HepG2 (cell line): ENCODE results near the gene KRT15. TPM values are rescaled to one million over a fixed set of nuclear protein-coding genes. Genes with fewer than 3 reads are reported as not detected.

Experiments
- ATAC-seq: fragments of 200-7000 bp; cut with Tn5 transposase; 3 replicates; pipeline ENCODE4 v1.9.1; 2020; ENCODE audit warnings: mild to moderate bottlenecking, moderate library complexity
- BruUV-seq: library from RNA; stranded (reverse); fragments of 400-500 nt; replicated peaks from 2 replicates; lab custom pipeline; 2021; lab: Mats Ljungman, UMichigan
- CTCF ChIA-PET: fragments of 300-600 bp; formaldehyde crosslinking; extraction: SDS; loops from one replicate; lab custom pipeline; 2021; ENCODE audit warnings: low total read pairs, inconsistent platforms, low intra/inter-chr PET ratio; lab: Yijun Ruan, JAX
- POLR2A ChIA-PET: fragments of 350-600 bp; sonication (Branson Sonifier 250); formaldehyde crosslinking; loops from one replicate; lab custom pipeline; 2020; ENCODE audit warnings: antibody characterized with exemption, inconsistent platforms; lab: Yijun Ruan, JAX
- DNase-seq: peaks from one replicate; pipeline ENCODE4 v3.0.0-alpha.2; 2015; ENCODE audit warnings: low spot score
- FAIRE-seq: peaks from 3 replicates; lab custom pipeline; 2011; peaks lifted over from hg19 to GRCh38; lab: Jason Lieb, UNC
- H2AFZ ChIP-seq: one replicate; pipeline ENCODE4 v1.6.1; 2011; ENCODE audit warnings: low read length, inconsistent platforms
- H3K27ac ChIP-seq: fragments of 300-600 bp; 3 replicates; pipeline ENCODE4 v1.8.0; 2011; ENCODE audit warnings: mixed run types, mild to moderate bottlenecking, mixed read lengths, low read length, inconsistent platforms; ENCODE audit not compliant: insufficient read depth; ENCODE audit errors: extremely low read length
- H3K27me3 ChIP-seq, 2 experiments: fragments of 200-600 bp in 1 of 2; 2 replicates in 1 of 2; 3 replicates in 1 of 2; pipeline versions ENCODE4 v1.6.0 to v1.8.0; 2011; ENCODE audit warnings: low read length in 2 of 2, mild to moderate bottlenecking in 2 of 2, moderate library complexity in 2 of 2, inconsistent platforms in 1 of 2; ENCODE audit not compliant: insufficient read depth in 2 of 2, control insufficient read depth in 1 of 2
- H3K36me3 ChIP-seq, 2 experiments: fragments of 200-600 bp in 1 of 2; replicated peaks in 1 of 2; 2 replicates in 1 of 2; 3 replicates in 1 of 2; pipeline versions ENCODE4 v1.5.1 to v1.8.0; 2011; ENCODE audit warnings: low read length in 2 of 2, inconsistent platforms in 1 of 2; ENCODE audit not compliant: insufficient read depth in 2 of 2, control insufficient read depth in 1 of 2
- H3K4me1 ChIP-seq: 2 replicates; pipeline ENCODE4 v1.5.1; 2012; ENCODE audit warnings: low read length, inconsistent platforms; ENCODE audit not compliant: insufficient read depth
- H3K4me2 ChIP-seq: 2 replicates; pipeline ENCODE4 v1.6.0; 2011; ENCODE audit warnings: low read depth, low read length, inconsistent platforms
- H3K4me3 ChIP-seq, 3 experiments: fragments of 200-600 bp in 1 of 3; sonication (generic), shearing (Covaris generic) in 1 of 3; replicated peaks in 1 of 3; 2 replicates each; pipeline ENCODE4 v1.5.1; 2011 to 2016; ENCODE audit warnings: low read length in 3 of 3, inconsistent platforms in 2 of 3, low read depth in 2 of 3, mild to moderate bottlenecking in 2 of 3, control low read depth in 1 of 3, mixed read lengths in 1 of 3; ENCODE audit not compliant: insufficient read depth in 1 of 3
- H3K79me2 ChIP-seq: one replicate; pipeline ENCODE4 v1.6.1; 2011; ENCODE audit warnings: low read length, inconsistent platforms; ENCODE audit not compliant: insufficient read depth
- H3K9ac ChIP-seq: 2 replicates; pipeline ENCODE4 v1.6.0; 2011; ENCODE audit warnings: mild to moderate bottlenecking, low read depth, low read length, inconsistent platforms; ENCODE audit not compliant: insufficient read depth
- H3K9me3 ChIP-seq: 2 replicates; pipeline ENCODE4 v1.5.1; 2012; ENCODE audit warnings: mild to moderate bottlenecking, low read length
- H4K20me1 ChIP-seq: 2 replicates; pipeline ENCODE4 v1.6.0; 2011; ENCODE audit warnings: inconsistent platforms, mild to moderate bottlenecking, low read length, moderate library complexity; ENCODE audit not compliant: insufficient read depth
- ATF3 ChIP-seq: sonication (generic); formaldehyde crosslinking; IDR thresholded peaks from 2 replicates; pipeline ENCODE4 v1.4.0; 2020; ENCODE audit warnings: missing genetic modification reagents
- ELF4 ChIP-seq: sonication (generic); formaldehyde crosslinking; IDR thresholded peaks from 2 replicates; pipeline ENCODE4 v1.5.0; 2020; ENCODE audit warnings: missing genetic modification reagents, mild to moderate bottlenecking, moderate library complexity, borderline replicate concordance
- ERF ChIP-seq: IDR thresholded peaks from 2 replicates; pipeline ENCODE4 v1.6.1; 2018; ENCODE audit warnings: missing biosample characterization, missing genetic modification reagents
- GFI1 ChIP-seq: sonication (generic); formaldehyde crosslinking; IDR thresholded peaks from 2 replicates; pipeline ENCODE4 v1.5.0; 2020; ENCODE audit warnings: missing genetic modification reagents, mild to moderate bottlenecking, borderline replicate concordance
- GLI4 ChIP-seq: sonication (generic); formaldehyde crosslinking; IDR thresholded peaks from 2 replicates; pipeline ENCODE4 v1.5.1; 2020; ENCODE audit warnings: missing genetic modification reagents, mild to moderate bottlenecking, moderate library complexity, borderline replicate concordance
- HMGXB3 ChIP-seq: sonication (generic); formaldehyde crosslinking; IDR thresholded peaks from 2 replicates; pipeline ENCODE4 v1.4.0; 2020; ENCODE audit warnings: missing genetic modification reagents, borderline replicate concordance
- KAT8 ChIP-seq: IDR thresholded peaks from 2 replicates; pipeline ENCODE4 v1.6.1; 2016; ENCODE audit warnings: missing genetic modification reagents, missing compliant biosample characterization
- SAP130 ChIP-seq: IDR thresholded peaks from 2 replicates; pipeline ENCODE4 v1.6.1; 2016; ENCODE audit warnings: low read depth
- SRY ChIP-seq: sonication (generic); formaldehyde crosslinking; IDR thresholded peaks from 2 replicates; pipeline ENCODE4 v1.8.0; 2022; ENCODE audit warnings: mild to moderate bottlenecking, missing genetic modification reagents
- SYNCRIP ChIP-seq: fragments of 200-400 bp; formaldehyde crosslinking; IDR thresholded peaks from 2 replicates; pipeline ENCODE4 v1.6.1; 2018; ENCODE audit warnings: mild to moderate bottlenecking, low read depth, low read length; ENCODE audit not compliant: insufficient read depth
- ZFP62 ChIP-seq: sonication (generic); formaldehyde crosslinking; IDR thresholded peaks from 2 replicates; pipeline ENCODE4 v1.4.0; 2020; ENCODE audit warnings: missing genetic modification reagents
- ZNF276 ChIP-seq: sonication (generic); formaldehyde crosslinking; IDR thresholded peaks from 2 replicates; pipeline ENCODE4 v1.4.0; 2020; ENCODE audit warnings: mild to moderate bottlenecking, low read depth, missing genetic modification reagents
- ZNF337 ChIP-seq: sonication (generic); formaldehyde crosslinking; IDR thresholded peaks from 2 replicates; pipeline ENCODE4 v1.5.1; 2020; ENCODE audit warnings: missing genetic modification reagents, low read depth, mild to moderate bottlenecking, borderline replicate concordance
- ZNF672 ChIP-seq: sonication (generic); formaldehyde crosslinking; IDR thresholded peaks from 2 replicates; pipeline ENCODE4 v1.8.1; 2022; ENCODE audit warnings: missing genetic modification reagents
- ZNF761 ChIP-seq: sonication (generic); formaldehyde crosslinking; conservative IDR thresholded peaks from 2 replicates; pipeline ENCODE4 v1.4.0; 2020; ENCODE audit warnings: mild to moderate bottlenecking, missing genetic modification reagents
- ZSCAN31 ChIP-seq: sonication (generic); formaldehyde crosslinking; IDR thresholded peaks from 2 replicates; pipeline ENCODE4 v1.5.0; 2020; ENCODE audit warnings: low read depth, mild to moderate bottlenecking, missing genetic modification reagents
- WGBS: methylation state at CpG from one replicate; pipeline ENCODE4 v1.1.6; 2017; ENCODE audit warnings: low lambda C conversion rate; 5-methylcytosine and 5-hydroxymethylcytosine counted together
- in situ Hi-C: cut with HindIII; loops from 2 replicates; pipeline ENCODE4 v1.10.0; 2017; ENCODE audit warnings: low pct_unique_long_range_greater_than_20kb; ENCODE audit not compliant: extremely low pct_ligation_motif_present
- intact Hi-C: fragments of 100-400 bp; cut with micrococcal nuclease; formaldehyde crosslinking; loops from one replicate; pipeline ENCODE4 v1.10.0; 2022; ENCODE audit not compliant: unreplicated experiment
- polyA plus RNA-seq, 8 experiments: library from polyadenylated mRNA; depleted of rRNA in 3 of 8; stranded (reverse) in 7 of 8; unstranded in 1 of 8; fragments of >200 nt; fragmentation: Illumina TruSeq in 4 of 8; extraction: Trizol in 4 of 8; gene quantifications; 2 replicates each; pipeline versions ENCODE4 v1.2.1 to v1.2.3, GENCODE V29; 2011 to 2016; ENCODE audit warnings: low read depth in 4 of 8, missing spikeins in 1 of 8, mixed read lengths in 1 of 8; ENCODE audit not compliant: insufficient read depth in 1 of 8
- total RNA-seq, 5 experiments: library from RNA; depleted of rRNA; stranded (reverse); fragments of >200 nt; fragmentation: Illumina TruSeq; extraction: Trizol; gene quantifications; 2 replicates each; pipeline ENCODE4 v1.2.3, GENCODE V29; 2016; ENCODE audit warnings: low read depth in 1 of 5

The KRT15 gene
- total and polyA plus RNA-seq, 2 of the 13 experiments (the other 11 are each of a cell fraction or from before 2014, with no cell fraction given), result 0.46 to 0.63 TPM

- POLR2A ChIA-PET, result interaction anchor here (0.6 to 3.3 kb wide), 16 partner anchors 9 to 710 kb away, joined by 3 to 26 read pairs (median 4); partner anchors contain the start of gene EIF1
- Histone ChIP-seq H3K9me3 (no peaks in the 10 kb centered on the region), H3K9ac (no peak overlapping the region), H3K27me3 (peaks cover 0 to 3% of the 10 kb centered on the region in 2 experiments; a peak in 1 of 5 replicates), H3K27ac (no peak overlapping the region), H4K20me1 (no peaks in the 10 kb centered on the region), H3K4me3 (peak overlapping the region in 2 of 3 experiments; percentile 3 to 84; a peak in 2 of 6 replicates), H2AFZ (no peak overlapping the region), H3K79me2 (peaks cover 7% of the 10 kb centered on the region), H3K4me2 (peak overlapping the region; percentile 84), H3K36me3 (peaks cover 0 to 2% of the 10 kb centered on the region in 2 experiments; a peak in 1 of 5 replicates), H3K4me1 (peaks cover 54% of the 10 kb centered on the region)
- WGBS, result 10% methylated on average over 8 of the region's 10 CpGs
- CTCF ChIA-PET, result interaction anchor here (0.5 kb wide), 1 partner anchor 33 kb away, joined by 3 read pairs; no protein-coding TSS in a partner anchor
- BruUV-seq, result no TSS peak
- intact Hi-C loops, result loop anchor here (10.0 kb wide), 1 partner anchor 624 kb away; no protein-coding TSS in a partner anchor
- ATAC-seq, result no peak; the same call in 2 of the 3 replicates
- FAIRE-seq, result no peak
- DNase-seq, result no peak
- in situ Hi-C loops, result no loop called here
- TF ChIP-seq HMGXB3 (CRISPR knock-in tag) (no peak), KAT8 (no peak), ERF (peak; percentile 3; the same call in 1 of the 2 replicates), ZNF276 (CRISPR knock-in tag) (no peak), ZNF672 (CRISPR knock-in tag) (no peak), ZFP62 (CRISPR knock-in tag) (no peak), SAP130 (CRISPR knock-in tag) (0 out of 2 replicates have a peak, but pooled peaks have one; percentile 22), GFI1 (CRISPR knock-in tag) (no peak), ZNF761 (CRISPR knock-in tag) (no peak), ZNF337 (no peak), SRY (CRISPR knock-in tag) (0 out of 2 replicates have a peak, but pooled peaks have one; percentile 36), ATF3 (no peak), ZSCAN31 (CRISPR knock-in tag) (no peak), ELF4 (CRISPR knock-in tag) (no peak), SYNCRIP (no peak), GLI4 (CRISPR knock-in tag) (no peak)
Measured at GRCh38 chr17:41528959-41529353, 10.3 kb upstream of the KRT15 start.
